ENCODE results near the gene CDK13.
"Not testable (repeated sequence)": the region's sequence is repeated elsewhere in the genome, so short reads cannot be mapped to it uniquely, and the experiment has no call there.

DNA sequence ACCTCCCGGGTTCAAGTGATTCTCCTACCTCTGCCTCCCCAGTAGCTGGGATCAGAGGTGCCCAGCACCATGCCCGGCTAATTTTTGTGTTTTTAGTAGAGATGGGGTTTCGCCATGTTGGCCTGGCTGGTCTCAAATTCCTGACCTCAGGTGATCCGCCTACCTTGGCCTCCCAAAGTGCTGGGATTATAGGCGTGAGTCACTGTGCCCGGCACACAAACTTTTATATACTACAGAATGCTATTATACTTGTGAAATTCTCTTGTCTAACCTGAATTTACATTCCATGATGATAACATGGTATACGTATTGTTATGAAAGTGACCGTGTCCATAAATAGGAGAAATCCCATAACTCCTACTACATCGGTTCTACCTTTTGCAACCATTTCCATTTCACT, 167.1 kb downstream of the CDK13 start:
- TF ChIP-seq, protein P1, sequence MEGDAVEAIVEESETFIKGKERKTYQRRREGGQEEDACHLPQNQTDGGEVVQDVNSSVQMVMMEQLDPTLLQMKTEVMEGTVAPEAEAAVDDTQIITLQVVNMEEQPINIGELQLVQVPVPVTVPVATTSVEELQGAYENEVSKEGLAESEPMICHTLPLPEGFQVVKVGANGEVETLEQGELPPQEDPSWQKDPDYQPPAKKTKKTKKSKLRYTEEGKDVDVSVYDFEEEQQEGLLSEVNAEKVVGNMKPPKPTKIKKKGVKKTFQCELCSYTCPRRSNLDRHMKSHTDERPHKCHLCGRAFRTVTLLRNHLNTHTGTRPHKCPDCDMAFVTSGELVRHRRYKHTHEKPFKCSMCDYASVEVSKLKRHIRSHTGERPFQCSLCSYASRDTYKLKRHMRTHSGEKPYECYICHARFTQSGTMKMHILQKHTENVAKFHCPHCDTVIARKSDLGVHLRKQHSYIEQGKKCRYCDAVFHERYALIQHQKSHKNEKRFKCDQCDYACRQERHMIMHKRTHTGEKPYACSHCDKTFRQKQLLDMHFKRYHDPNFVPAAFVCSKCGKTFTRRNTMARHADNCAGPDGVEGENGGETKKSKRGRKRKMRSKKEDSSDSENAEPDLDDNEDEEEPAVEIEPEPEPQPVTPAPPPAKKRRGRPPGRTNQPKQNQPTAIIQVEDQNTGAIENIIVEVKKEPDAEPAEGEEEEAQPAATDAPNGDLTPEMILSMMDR (conservative IDR thresholded peaks at IDR 0.05; ENCODE audit: low read length): not testable (repeated sequence)
- not testable (repeated sequence) for TF ChIP-seq EZH2phosphoT487 (IDR thresholded peaks at IDR 0.05; ENCODE audit: borderline replicate concordance, low read depth, low read length)
